RPMI7951 (cell line): ENCODE data around the gene GALT. TPM values are rescaled to one million over a fixed set of nuclear protein-coding genes. Genes with fewer than 3 reads are reported as not detected.

Source experiments
- DNase-seq: peaks from one replicate; pipeline ENCODE4 v3.0.0-alpha.2; 2012; ENCODE audit warnings: low read depth
- total RNA-seq: library from RNA; depleted of rRNA; stranded (reverse); fragments of >200 nt; shearing (Covaris generic); gene quantifications from 2 replicates; pipeline ENCODE4 v1.2.3, GENCODE V29; 2014; rRNA removed

GALT gene
- total RNA-seq, result 12.6 and 16.7 TPM in 2 replicates

GRCh38 chr9:34646211-34647083 is at the start of gene GALT:
Gene GALT, plus strand, starts transcription at chr9:34646675. Its CDS starts 30 bp downstream, at chr9:34646705.
- peak; percentile 87 for DNase-seq

DNA sequence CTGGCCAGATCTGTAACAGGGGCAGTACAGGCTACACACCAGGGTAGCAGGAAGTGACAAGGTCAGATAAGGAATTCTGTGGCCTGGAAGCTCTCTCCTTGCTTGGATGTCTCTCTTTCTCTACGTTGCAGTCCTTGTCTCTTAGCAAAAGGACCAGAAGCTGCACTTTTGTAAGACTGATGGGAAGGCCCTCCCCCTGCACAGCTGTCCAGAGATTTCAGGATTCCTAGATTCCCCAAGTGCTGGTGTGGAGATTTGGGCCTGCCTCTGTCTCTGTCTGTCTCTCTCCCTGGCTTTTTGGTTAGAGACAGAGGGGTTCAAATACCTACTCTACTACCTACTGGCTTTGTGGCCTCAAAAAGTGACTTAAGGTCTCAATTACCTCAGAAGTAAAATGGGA is 46.9 kb upstream of the GALT start:
- DNase-seq, result no peak

DNA sequence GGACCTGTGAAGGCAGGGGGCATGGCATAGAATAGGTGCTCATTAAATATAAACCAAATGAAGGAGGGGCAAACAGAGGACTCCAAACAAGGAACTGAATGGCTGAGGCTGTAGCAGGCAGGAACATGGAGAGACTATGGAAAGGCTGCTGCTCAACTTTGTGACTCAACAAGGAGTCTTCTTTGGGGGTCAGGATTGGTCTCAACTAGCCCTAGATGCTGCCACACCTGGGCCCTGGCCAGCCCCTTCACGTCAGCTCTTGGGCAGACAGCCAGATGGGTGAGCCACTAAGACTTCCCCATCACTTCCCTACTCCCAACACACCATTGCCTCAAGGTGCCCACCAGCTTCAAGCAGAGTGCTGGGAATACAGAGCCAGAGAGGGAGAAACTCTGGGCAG is 45.6 kb upstream of the GALT start:
- DNase-seq, result no peak

DNA sequence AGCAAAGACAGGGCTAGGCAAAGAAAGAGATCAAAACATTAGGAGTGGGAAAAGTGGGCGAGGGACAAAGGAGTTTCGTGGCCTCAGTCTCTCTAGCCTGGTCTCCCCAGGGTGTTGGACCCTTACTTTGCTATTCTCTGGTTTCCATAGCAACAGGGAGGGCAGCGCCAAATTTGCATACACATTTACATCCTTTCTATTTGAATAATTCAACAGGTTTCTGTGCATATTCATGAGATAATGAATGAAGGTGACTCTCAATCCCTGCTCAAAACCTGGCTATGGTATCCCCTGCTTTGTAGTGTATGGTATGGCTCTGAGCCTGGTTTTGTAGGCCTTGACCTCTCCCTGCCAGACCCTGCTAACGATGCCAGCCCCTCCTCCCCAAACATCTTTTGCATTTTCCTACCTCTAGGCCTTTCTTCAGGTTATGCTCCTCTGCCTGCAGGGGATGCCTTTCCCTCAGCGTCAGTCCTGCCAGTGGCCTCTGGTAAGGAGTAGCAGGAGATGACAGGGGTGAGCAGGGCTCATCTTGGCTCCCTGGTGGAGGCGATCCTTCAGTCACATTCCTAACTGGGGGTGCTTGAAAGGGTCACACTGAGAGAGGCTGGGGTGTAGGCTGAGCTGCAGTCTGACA is 44.4 kb upstream of the GALT start:
- DNase-seq, result no peak

- DNase-seq, result peak; percentile 60
Observed at GRCh38 chr9:34603610-34604231, 42.8 kb upstream of the GALT start.

DNA sequence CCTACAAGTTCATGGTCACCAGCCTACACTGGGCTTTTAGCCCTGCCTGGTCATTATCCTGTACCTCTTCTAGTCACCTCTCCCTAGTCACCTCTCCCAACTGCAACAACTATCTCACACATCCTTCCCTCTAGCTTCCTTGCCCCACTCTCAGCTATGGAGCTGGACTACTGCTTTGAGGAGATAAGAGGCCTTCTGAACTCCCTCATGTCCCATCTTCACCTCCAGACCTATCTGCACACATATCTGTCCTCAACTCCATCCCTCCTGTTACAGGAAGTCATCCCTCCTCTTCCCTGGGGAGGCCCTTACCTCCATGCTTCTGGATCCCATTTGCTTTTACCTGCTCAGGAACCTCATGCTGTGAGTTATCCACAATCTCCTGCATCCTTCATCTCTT is 40.3 kb upstream of the GALT start:
- DNase-seq, result no peak

- no peak for DNase-seq
Observed at GRCh38 chr9:34606905-34607304, 39.6 kb upstream of the GALT start.

- DNase-seq, result no peak
Observed at GRCh38 chr9:34607331-34607730, 39.1 kb upstream of the GALT start.

DNA sequence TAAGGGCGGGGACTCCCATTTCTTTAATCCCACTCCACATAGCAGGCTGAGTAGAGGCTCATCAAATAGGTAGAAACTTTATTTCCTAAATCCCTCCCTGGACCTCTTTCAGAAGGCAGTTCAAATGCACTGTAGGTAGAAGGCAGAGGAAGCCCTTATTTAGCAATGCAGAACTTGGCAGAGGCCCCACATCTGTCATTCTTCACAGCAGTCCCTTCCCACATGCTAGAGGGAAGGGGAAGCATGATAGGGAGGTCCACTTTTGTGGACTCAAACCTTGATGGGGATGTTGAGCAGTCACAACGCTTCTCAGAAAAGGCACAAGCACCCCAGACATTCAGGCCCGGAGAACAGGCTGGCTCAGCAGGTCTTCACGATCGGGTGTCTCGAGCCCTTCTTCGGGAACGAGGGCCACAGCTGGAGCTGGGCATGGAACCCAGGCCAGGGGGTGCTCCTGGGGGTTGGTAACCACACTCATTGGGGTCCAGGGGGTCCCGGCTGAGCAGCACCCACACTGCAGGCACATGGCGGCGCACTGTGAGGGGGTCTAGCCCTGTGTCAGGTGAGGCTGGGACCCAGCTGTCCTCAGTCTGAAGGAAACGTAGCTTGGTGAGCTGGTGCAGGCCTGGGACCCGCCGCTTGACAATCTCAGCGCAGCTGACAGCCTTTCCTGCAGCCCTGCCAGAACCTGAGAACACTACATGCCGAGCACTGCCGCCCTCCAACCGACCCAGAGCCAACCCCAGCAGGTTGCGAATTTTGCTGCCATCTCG is 35.9 kb upstream of the GALT start:
- DNase-seq, result no peak

GRCh38 chr9:34611251-34611810 is 35.1 kb upstream of the GALT start:
- DNase-seq, result no peak

DNA sequence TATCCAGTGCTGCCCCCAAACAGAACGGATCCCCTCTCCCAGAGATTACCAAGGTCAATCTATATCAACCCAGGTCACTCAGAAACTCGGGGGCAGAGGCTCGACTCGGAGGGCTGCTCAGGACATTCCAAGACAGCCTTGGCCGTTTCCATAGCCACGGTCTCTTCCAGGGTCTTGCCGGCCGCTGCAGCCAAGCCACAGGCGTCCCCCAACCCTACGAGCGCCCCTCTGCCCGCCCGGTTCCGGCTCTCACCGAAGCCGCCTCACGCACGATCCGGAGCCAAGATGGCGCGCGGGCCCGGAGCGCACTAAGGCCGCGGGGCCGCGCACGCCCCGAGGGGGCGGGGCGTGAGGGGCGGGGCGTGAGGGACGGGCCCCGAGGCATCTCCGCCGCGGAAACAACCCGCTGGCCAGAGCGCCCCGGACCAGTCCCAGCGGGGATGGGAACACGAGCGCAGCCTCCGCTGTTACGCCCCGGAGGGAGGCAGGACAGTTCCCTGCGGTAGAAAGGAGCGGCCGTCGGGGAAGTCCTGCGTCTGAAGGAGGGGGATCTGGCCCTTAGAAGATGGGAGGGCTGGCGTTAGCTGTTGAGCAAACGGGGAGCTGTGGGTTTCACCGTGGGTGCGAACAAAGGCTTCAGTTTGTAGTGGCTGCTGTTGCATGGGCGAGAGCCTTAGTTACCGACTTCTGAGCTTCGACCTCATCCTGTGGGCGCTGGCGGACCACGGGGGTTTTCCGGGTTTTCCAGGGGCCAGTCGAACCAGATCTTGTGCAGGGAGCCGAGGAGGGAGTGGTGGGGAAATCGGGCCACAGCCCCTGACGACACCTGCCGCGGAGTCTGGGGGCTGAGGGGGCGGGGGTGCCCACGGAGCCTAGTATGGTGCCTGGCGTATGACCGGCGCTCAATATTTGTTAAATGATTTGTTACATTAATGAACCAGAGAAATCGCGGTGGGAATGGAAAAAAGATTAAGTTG is 34.4 kb upstream of the GALT start, which contains the start of gene RPP25L:
RPP25L (minus strand) TSS at position 287 of the 977 bp plus-strand sequence. CDS start 801 bp downstream, outside the sequence.
- DNase-seq, result peak; percentile 81

GRCh38 chr9:34612788-34613390 is 33.6 kb upstream of the GALT start:
- peak; percentile 72 for DNase-seq

GRCh38 chr9:34615132-34615531 is 31.3 kb upstream of the GALT start:
- no peak for DNase-seq

DNA sequence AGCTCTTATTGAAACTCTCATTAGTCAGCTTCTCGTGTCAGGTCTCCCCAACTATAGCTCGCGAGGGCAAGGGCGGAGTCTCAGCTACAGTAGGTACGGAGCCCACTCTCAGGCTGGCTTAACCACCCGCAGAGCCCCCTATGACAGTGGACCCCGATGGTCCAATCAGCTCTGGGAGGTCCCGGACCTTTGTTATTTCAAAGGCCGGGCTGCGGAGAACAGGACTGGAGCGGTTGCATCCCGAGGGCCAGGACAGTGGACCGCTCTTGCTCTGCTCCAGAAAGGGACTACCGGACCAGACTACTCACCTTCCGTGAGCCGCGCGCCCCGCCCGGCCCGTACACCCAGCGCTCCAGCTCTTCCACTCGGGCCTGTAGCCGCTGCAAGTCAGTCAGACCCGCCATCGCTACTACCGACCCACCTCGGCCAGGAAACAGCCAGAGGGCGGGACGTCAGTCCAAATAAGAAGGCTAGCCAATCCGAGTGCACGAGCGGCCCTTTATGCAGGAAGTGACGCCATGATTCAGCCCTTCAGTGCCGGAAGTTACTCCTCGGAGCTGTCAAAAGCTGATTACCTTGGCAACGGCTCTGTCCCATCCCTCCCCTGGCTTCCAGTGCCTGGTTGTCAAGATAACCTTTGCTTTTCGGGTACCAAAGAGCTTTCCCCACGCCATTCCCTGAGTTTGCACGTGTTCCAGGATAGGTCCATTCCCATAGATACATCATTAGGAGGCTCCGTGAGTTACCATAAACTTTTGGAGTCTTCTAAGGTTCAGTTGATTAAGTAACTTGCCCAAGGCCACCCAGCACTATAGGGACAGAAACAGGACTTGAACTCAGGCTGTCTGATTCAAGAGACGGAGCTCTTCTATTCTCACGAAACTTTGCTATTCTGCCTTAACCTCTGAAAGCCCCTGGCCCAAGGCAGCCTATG is 26.1 kb upstream of the GALT start, which contains the start of gene DCTN3:
DCTN3 (minus strand) TSS at position 435 of the 934 bp plus-strand sequence; CDS start at position 404, 31 bp downstream.
- peak; percentile 93 for DNase-seq

GRCh38 chr9:34623374-34624235 is 22.9 kb upstream of the GALT start:
- no peak for DNase-seq

DNA sequence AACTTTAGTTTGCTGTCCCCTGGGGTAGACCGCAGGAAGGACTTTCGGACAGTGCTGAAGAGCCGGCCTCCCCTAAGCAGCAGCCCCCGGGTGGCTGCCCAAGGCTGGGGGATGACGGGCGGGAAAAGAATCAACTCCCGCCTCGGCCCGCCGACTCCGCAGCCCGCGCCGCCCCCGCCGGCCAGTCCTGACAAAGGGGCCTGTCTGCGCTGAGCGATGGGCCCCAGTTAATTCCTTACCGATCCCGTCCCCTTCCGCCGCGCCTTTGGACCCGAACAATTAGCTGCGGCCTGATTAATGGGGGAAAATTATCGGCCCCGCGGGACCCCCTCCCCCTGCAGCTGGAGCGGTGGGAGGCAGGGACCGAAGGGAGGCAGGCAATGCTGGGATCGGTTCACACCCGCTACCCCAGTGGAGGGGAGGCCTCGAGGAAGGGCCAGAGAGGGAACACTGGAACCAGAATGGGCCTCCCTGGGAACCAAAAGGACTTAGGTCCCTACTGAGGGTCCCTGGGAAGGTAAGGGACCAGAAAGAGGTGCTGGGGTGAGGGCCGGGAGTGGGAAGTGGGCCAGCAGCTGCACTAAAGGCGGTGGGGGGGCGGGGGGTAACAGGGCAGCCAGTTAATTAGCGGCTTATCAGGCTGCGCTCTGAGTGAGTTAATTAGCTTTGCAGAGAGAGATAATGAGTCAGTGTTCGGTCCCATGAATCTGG is 21.8 kb upstream of the GALT start:
- DNase-seq, result no peak

DNA sequence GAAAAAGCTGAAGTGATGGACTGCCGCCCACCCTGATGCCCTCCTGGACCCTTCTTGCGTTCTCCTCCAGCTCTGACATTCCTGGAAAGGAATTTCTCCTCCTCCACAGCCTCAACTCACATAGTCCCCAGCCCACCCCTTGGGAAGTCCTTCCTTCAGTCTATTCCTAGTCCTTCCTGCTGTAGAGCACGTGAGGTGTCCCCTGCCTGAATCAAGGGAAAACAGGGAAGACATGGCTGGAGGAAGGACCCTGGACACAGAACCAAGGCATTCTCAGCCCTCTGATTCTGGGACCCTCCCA is 21.3 kb upstream of the GALT start:
- no peak for DNase-seq
